SH-SY5Y (cell line): Measurements from ENCODE around the gene HMCES.

ENCODE experiments used
- GATA2 ChIP-seq: IDR thresholded peaks from 2 replicates; pipeline ENCODE4 v1.6.1; 2011; ENCODE audit warnings: mild to moderate bottlenecking, low read depth, low read length
- GATA3 ChIP-seq: IDR thresholded peaks from 2 replicates; pipeline ENCODE4 v1.6.1; 2011; ENCODE audit warnings: low read depth, mild to moderate bottlenecking, low read length, moderate library complexity

DNA sequence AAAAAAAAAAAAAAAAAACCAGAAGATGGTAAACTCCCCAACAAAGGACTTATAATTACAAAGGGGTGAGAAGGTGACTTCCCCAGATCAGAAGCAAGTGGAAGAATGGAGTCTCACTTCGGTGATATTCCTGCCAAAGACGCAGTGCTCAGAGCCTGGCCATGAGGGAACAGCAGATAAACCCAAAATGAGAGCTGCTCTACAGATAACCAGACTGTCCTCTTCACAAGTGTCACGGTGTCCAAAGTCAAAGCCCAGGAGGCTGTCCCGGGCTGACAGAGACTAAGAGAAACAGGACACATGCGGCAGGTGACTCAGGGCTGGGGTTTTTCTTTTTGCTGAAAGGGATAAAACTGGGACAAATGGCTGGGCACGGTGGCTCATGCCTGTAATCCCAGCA, 48.8 kb downstream of the HMCES start:
- TF ChIP-seq GATA2 (no peak), GATA3 (no peak)
